ENCODE results near the gene AMOTL1. TPM values are rescaled to one million over a fixed set of nuclear protein-coding genes. Genes with fewer than 3 reads are reported as not detected.

The AMOTL1 gene
- polyA plus RNA-seq, 1 of the 3 experiments (the other 2 are of a cell fraction): 10.7 TPM

- TF ChIP-seq IRF3 (IDR thresholded peaks at IDR 0.05; ENCODE audit: low read depth, low read length) (no peak), POLR2AphosphoS5 (IDR thresholded peaks at IDR 0.05; ENCODE audit: low read depth, low read length) (no peak)
Measured at GRCh38 chr11:94747601-94748041, 20.5 kb upstream of the AMOTL1 start (continued).

- ChIA-PET CTCF (interaction anchor here (1.2 to 1.8 kb wide), 2 partner anchors 13 to 126 kb away, joined by 3 to 7 read pairs; no protein-coding TSS in a partner anchor), POLR2A (no interaction called here)
- WGBS (ENCODE audit: low lambda C conversion rate): 89% methylated on average over 4 of the region's 4 CpGs
- Histone ChIP-seq H3K9me3 (no peaks in the 10 kb centered on the region), H3K4me2 (no peak overlapping the region), H3K4me1 (ENCODE audit: control insufficient read depth in 1 of 2, insufficient read depth in 2 of 2, low read depth in 1 of 2, low read length in 1 of 2) (peaks cover 0 to 4% of the 10 kb centered on the region in 2 experiments; a peak in 1 of 4 replicates), H3K36me3 (replicated peaks in 1 of 2; ENCODE audit: control insufficient read depth in 1 of 2, insufficient read depth in 2 of 2, low read length in 1 of 2) (no peaks in the 10 kb centered on the region), H3F3A (replicated peaks; ENCODE audit: insufficient read depth) (no peaks in the 10 kb centered on the region), H3K9me2 (no peaks in the 10 kb centered on the region), H2AFZ (ENCODE audit: low read depth) (no peak overlapping the region), H3K79me2 (ENCODE audit: insufficient read depth) (no peaks in the 10 kb centered on the region), H3K9ac (no peak overlapping the region), H3K27ac (ENCODE audit: low read depth in 2 of 2, low read length in 1 of 2) (no peak overlapping the region), H3K4me3 (ENCODE audit: low read depth in 2 of 2, low read length in 1 of 2) (no peak overlapping the region), H3K27me3 (ENCODE audit: insufficient read depth) (no peaks in the 10 kb centered on the region), H4K20me1 (ENCODE audit: insufficient read depth) (no peaks in the 10 kb centered on the region)
- no peak for DNase-seq
- no peak for TF ChIP-seq RAD21 (IDR thresholded peaks at IDR 0.05; ENCODE audit: low read length)
Measured at GRCh38 chr11:94749369-94749768, 18.8 kb upstream of the AMOTL1 start.

GRCh38 chr11:94750319-94751217, 17.6 kb upstream of the AMOTL1 start:
- no peak overlapping the region for H2AFZ ChIP-seq (ENCODE audit: low read depth)
- no peaks in the 10 kb centered on the region for H3K79me2 ChIP-seq (ENCODE audit: insufficient read depth)
- H3K4me2 ChIP-seq: no peak overlapping the region
- DNase-seq: no peak
- WGBS (ENCODE audit: low lambda C conversion rate): 88% methylated on average over 10 of the region's 10 CpGs
- H3K9me2 ChIP-seq: no peaks in the 10 kb centered on the region
- no peak overlapping the region for H3K4me3 ChIP-seq (ENCODE audit: low read depth in 2 of 2, low read length in 1 of 2)
- H3K27me3 ChIP-seq (ENCODE audit: insufficient read depth): no peaks in the 10 kb centered on the region
- H3K4me1 ChIP-seq (ENCODE audit: control insufficient read depth in 1 of 2, insufficient read depth in 2 of 2, low read depth in 1 of 2, low read length in 1 of 2): peaks cover 0 to 4% of the 10 kb centered on the region in 2 experiments; a peak in 1 of 4 replicates
- POLR2A ChIA-PET: no interaction called here
- CTCF ChIA-PET: no interaction called here
- no peaks in the 10 kb centered on the region for H3F3A ChIP-seq (replicated peaks; ENCODE audit: insufficient read depth)
- no peak overlapping the region for H3K9ac ChIP-seq
- H4K20me1 ChIP-seq (ENCODE audit: insufficient read depth): no peaks in the 10 kb centered on the region
- no peak overlapping the region for H3K27ac ChIP-seq (ENCODE audit: low read depth in 2 of 2, low read length in 1 of 2)
- no peaks in the 10 kb centered on the region for H3K36me3 ChIP-seq (replicated peaks in 1 of 2; ENCODE audit: control insufficient read depth in 1 of 2, insufficient read depth in 2 of 2, low read length in 1 of 2)
- TF ChIP-seq, protein P1, sequence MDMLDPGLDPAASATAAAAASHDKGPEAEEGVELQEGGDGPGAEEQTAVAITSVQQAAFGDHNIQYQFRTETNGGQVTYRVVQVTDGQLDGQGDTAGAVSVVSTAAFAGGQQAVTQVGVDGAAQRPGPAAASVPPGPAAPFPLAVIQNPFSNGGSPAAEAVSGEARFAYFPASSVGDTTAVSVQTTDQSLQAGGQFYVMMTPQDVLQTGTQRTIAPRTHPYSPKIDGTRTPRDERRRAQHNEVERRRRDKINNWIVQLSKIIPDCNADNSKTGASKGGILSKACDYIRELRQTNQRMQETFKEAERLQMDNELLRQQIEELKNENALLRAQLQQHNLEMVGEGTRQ (IDR thresholded peaks at IDR 0.05; ENCODE audit: borderline replicate concordance, low read depth, low read length): no peak
- TF ChIP-seq MEF2A (IDR thresholded peaks at IDR 0.05; ENCODE audit: borderline replicate concordance, low read depth): no peak
- TF ChIP-seq NFIC (IDR thresholded peaks at IDR 0.05; ENCODE audit: borderline replicate concordance): no peak
- TF ChIP-seq NRF1 (IDR thresholded peaks at IDR 0.05; ENCODE audit: low read depth, low read length): no peak
- TF ChIP-seq MAX (IDR thresholded peaks at IDR 0.05; ENCODE audit: low read depth): no peak
- TF ChIP-seq YY1 (IDR thresholded peaks at IDR 0.05; ENCODE audit: low read depth): no peak
- no peak for TF ChIP-seq MXI1 (IDR thresholded peaks at IDR 0.05; ENCODE audit: low read depth, low read length)
- TF ChIP-seq TCF12 (IDR thresholded peaks at IDR 0.05): no peak
- TF ChIP-seq FOXJ3 (CRISPR knock-in tag; IDR thresholded peaks at IDR 0.05): no peak
- TF ChIP-seq RAD21 (IDR thresholded peaks at IDR 0.05; ENCODE audit: low read length): no peak
- TF ChIP-seq JUND (IDR thresholded peaks at IDR 0.05): no peak
- TF ChIP-seq ELF1 (IDR thresholded peaks at IDR 0.05): no peak
- no peak for TF ChIP-seq EZH2phosphoT487 (IDR thresholded peaks at IDR 0.05; ENCODE audit: borderline replicate concordance, low read depth)
- TF ChIP-seq TAF1 (IDR thresholded peaks at IDR 0.05; ENCODE audit: borderline replicate concordance, low read depth, low read length): no peak
- no peaks in the 10 kb centered on the region for H3K9me3 ChIP-seq
